Fibroblast of lung (primary cell): Measurements from ENCODE around the gene ATRNL1.

Experiments
- EZH2 ChIP-seq: IDR thresholded peaks from 2 replicates; pipeline ENCODE4 v1.5.1; 2012; ENCODE audit warnings: low read length, control low read depth, mild to moderate bottlenecking; ENCODE audit errors: missing control alignments
- TF ChIP-seq, protein P1 (sequence below), 2 donors: IDR thresholded peaks in 1 of 2; conservative IDR thresholded peaks in 1 of 2; 1 replicate in 1 of 2; 2 replicates in 1 of 2; pipeline ENCODE4 v1.5.1; 2011 to 2012; ENCODE audit warnings: low read length in 2 of 2, control low read depth in 1 of 2, inconsistent platforms in 1 of 2, low read depth in 1 of 2, mild to moderate bottlenecking in 1 of 2

DNA sequence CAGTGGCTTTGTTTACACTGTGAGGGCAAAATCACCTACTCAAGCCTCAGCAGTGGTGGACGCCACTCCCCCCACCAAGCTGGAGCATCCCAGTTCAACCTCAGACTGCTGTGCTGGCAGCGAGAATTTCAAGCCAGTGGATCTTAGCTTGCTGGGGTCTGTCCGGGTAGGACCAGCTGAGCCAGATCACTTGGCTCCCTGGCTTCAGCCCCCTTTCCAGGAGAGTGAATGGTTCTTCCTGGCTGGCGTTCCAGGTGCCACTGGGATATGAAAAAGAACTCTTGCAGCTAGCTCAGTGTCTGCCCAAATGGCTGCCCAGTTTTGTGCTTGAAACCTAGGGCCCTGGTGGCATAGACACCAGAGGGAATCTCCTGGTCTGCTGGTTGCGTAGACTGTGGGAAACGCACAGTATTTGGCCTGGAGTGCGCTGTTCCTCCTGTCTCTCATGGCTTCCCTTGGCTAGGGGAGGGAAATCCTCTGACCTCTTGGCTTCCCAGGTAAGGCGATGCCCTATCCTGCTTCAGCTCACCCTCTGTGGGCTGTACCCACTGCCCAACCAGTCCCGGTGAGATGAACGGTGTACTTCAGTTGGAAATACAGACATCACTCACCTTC lies 398.5 kb downstream of the ATRNL1 start:
- TF ChIP-seq, protein P1, sequence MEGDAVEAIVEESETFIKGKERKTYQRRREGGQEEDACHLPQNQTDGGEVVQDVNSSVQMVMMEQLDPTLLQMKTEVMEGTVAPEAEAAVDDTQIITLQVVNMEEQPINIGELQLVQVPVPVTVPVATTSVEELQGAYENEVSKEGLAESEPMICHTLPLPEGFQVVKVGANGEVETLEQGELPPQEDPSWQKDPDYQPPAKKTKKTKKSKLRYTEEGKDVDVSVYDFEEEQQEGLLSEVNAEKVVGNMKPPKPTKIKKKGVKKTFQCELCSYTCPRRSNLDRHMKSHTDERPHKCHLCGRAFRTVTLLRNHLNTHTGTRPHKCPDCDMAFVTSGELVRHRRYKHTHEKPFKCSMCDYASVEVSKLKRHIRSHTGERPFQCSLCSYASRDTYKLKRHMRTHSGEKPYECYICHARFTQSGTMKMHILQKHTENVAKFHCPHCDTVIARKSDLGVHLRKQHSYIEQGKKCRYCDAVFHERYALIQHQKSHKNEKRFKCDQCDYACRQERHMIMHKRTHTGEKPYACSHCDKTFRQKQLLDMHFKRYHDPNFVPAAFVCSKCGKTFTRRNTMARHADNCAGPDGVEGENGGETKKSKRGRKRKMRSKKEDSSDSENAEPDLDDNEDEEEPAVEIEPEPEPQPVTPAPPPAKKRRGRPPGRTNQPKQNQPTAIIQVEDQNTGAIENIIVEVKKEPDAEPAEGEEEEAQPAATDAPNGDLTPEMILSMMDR (conservative IDR thresholded peaks at IDR 0.05 in 1 of 2, IDR thresholded peaks at IDR 0.05 in 1 of 2; ENCODE audit: low read depth in 1 of 2, low read length in 2 of 2): no peak
- no peak for TF ChIP-seq EZH2
